SU-DHL-6 (cell line): Measurements from ENCODE around the gene PRR30.

Source experiments
- H2AFZ ChIP-seq: fragments of 200-600 bp; sonication (generic); 2 replicates; pipeline ENCODE4 v1.6.1; 2014; ENCODE audit warnings: low read depth, mild to moderate bottlenecking, moderate library complexity, mixed read lengths, antibody characterized with exemption, low read length; ENCODE audit not compliant: severe bottlenecking
- H3F3A ChIP-seq: fragments of 200-600 bp; shearing (Covaris generic); 2 replicates; pipeline ENCODE4 v1.6.0; 2016; ENCODE audit warnings: antibody characterized with exemption, mild to moderate bottlenecking; ENCODE audit not compliant: insufficient read depth
- H3K27ac ChIP-seq: fragments of 200-600 bp; sonication (generic); 2 replicates; pipeline ENCODE4 v1.5.1; 2016; ENCODE audit warnings: low read depth, mild to moderate bottlenecking, low read length, moderate library complexity, mixed read lengths
- H3K27me3 ChIP-seq: fragments of 200-600 bp; sonication (generic), shearing (Covaris generic); 2 replicates; pipeline ENCODE4 v1.6.0; 2014; ENCODE audit warnings: mild to moderate bottlenecking, low read length
- H3K36me3 ChIP-seq: fragments of 200-600 bp; sonication (generic); 2 replicates; pipeline ENCODE4 v1.6.1; 2014; ENCODE audit warnings: mild to moderate bottlenecking, low read length, mixed read lengths
- H3K4me2 ChIP-seq: fragments of 300-600, 200-600 bp; shearing (Covaris generic), sonication (generic); 2 replicates; pipeline ENCODE4 v1.6.0; 2014; ENCODE audit warnings: low read length, low read depth, mild to moderate bottlenecking; ENCODE audit not compliant: poor library complexity, severe bottlenecking
- H3K4me3 ChIP-seq: fragments of 200-600 bp; sonication (generic); 2 replicates; pipeline ENCODE4 v1.5.1; 2014; ENCODE audit warnings: antibody characterized with exemption, low read length, mild to moderate bottlenecking, mixed read lengths; ENCODE audit not compliant: insufficient read depth, poor library complexity, severe bottlenecking
- H3K79me2 ChIP-seq: fragments of 200-600 bp; sonication (generic); 2 replicates; pipeline ENCODE4 v1.6.1; 2014; ENCODE audit warnings: mild to moderate bottlenecking, low read length, moderate library complexity; ENCODE audit not compliant: insufficient read depth
- H3K9ac ChIP-seq: fragments of 200-600 bp; sonication (generic); 2 replicates; pipeline ENCODE4 v1.7.0; 2014; ENCODE audit warnings: mild to moderate bottlenecking, low read length
- H3K9me2 ChIP-seq: fragments of 200-600 bp; sonication (generic); replicated peaks from 2 replicates; pipeline ENCODE4 v1.6.1; 2014; ENCODE audit warnings: low read length; ENCODE audit not compliant: insufficient read depth
- H3K9me3 ChIP-seq: fragments of 200-600 bp; sonication (generic); 2 replicates; pipeline ENCODE4 v1.6.1; 2014; ENCODE audit warnings: low read length, mixed read lengths; ENCODE audit not compliant: insufficient read depth
- H4K20me1 ChIP-seq: fragments of 200-600 bp; sonication (generic); 2 replicates; pipeline ENCODE4 v1.6.1; 2014; ENCODE audit warnings: low read depth, mild to moderate bottlenecking, antibody characterized with exemption, low read length, moderate library complexity, mixed read lengths
- CTCF ChIP-seq: fragments of 200-600 bp; sonication (generic); IDR thresholded peaks from one replicate; pipeline ENCODE4 v1.5.1; 2017; ENCODE audit warnings: antibody characterized with exemption, mild to moderate bottlenecking, low read length, moderate library complexity; ENCODE audit not compliant: insufficient read depth, poor library complexity, severe bottlenecking
- EZH2phosphoT487 ChIP-seq: fragments of 200-600 bp; sonication (generic), shearing (Covaris generic); conservative IDR thresholded peaks from 2 replicates; pipeline ENCODE4 v1.6.1; 2018; ENCODE audit warnings: mild to moderate bottlenecking, antibody characterized with exemption, low read length, moderate library complexity, mixed read lengths

Gene PRR30

GRCh38 chr2:27094353-27094984, 44.7 kb downstream of the PRR30 start:
- no peak overlapping the region for H3K27ac ChIP-seq

GRCh38 chr2:27093430-27094352, 45.5 kb downstream of the PRR30 start:
- H3K9me2 ChIP-seq = no peaks in the 10 kb centered on the region
- H3K36me3 ChIP-seq = no peaks in the 10 kb centered on the region
- no peaks in the 10 kb centered on the region for H3K27me3 ChIP-seq
- no peaks in the 10 kb centered on the region for H3K9me3 ChIP-seq
- no peak overlapping the region for H3K27ac ChIP-seq
- TF ChIP-seq EZH2phosphoT487 = no peak
- TF ChIP-seq CTCF = no peak
- H3K9ac ChIP-seq = no peak overlapping the region
- no peaks in the 10 kb centered on the region for H4K20me1 ChIP-seq
- no peak overlapping the region for H3K4me3 ChIP-seq
- no peak overlapping the region for H2AFZ ChIP-seq
- H3K79me2 ChIP-seq = no peaks in the 10 kb centered on the region
- no peak overlapping the region for H3K4me2 ChIP-seq
- H3F3A ChIP-seq = no peaks in the 10 kb centered on the region

More at GRCh38 chr2:27094353-27094984, 44.7 kb downstream of the PRR30 start:
- Histone ChIP-seq H3K79me2 (no peaks in the 10 kb centered on the region), H3K36me3 (no peaks in the 10 kb centered on the region), H3F3A (no peaks in the 10 kb centered on the region), H2AFZ (no peak overlapping the region), H3K9me2 (no peaks in the 10 kb centered on the region), H3K4me2 (no peak overlapping the region), H3K9ac (no peak overlapping the region), H4K20me1 (no peaks in the 10 kb centered on the region), H3K9me3 (no peaks in the 10 kb centered on the region), H3K27me3 (no peaks in the 10 kb centered on the region), H3K4me3 (no peak overlapping the region)
- TF ChIP-seq CTCF = no peak
- TF ChIP-seq EZH2phosphoT487 = no peak

GRCh38 chr2:27092696-27093429, 46.3 kb downstream of the PRR30 start:
- no peak overlapping the region for H3K27ac ChIP-seq
- no peak overlapping the region for H3K4me2 ChIP-seq
- no peak overlapping the region for H2AFZ ChIP-seq
- TF ChIP-seq CTCF = no peak
- TF ChIP-seq EZH2phosphoT487 = no peak
- H3K9ac ChIP-seq = no peak overlapping the region
- H3K36me3 ChIP-seq = no peaks in the 10 kb centered on the region
- no peaks in the 10 kb centered on the region for H3F3A ChIP-seq
- no peaks in the 10 kb centered on the region for H4K20me1 ChIP-seq
- H3K4me3 ChIP-seq = no peak overlapping the region
- no peaks in the 10 kb centered on the region for H3K79me2 ChIP-seq
- no peaks in the 10 kb centered on the region for H3K9me3 ChIP-seq
- no peaks in the 10 kb centered on the region for H3K9me2 ChIP-seq
- no peaks in the 10 kb centered on the region for H3K27me3 ChIP-seq
